HCT116 (cell line): ENCODE results near the gene MYADM. TPM values are rescaled to one million over a fixed set of nuclear protein-coding genes. Genes with fewer than 3 reads are reported as not detected.

Source experiments
- ATAC-seq: fragments of 200-7000 bp; cut with Tn5 transposase; 2 replicates; pipeline ENCODE4 v1.9.1; 2020; ENCODE audit warnings: mild to moderate bottlenecking, moderate library complexity
- BruUV-seq: library from RNA; stranded (reverse); fragments of 400-500 nt; replicated peaks from 2 replicates; lab custom pipeline; 2021; lab: Mats Ljungman, UMichigan
- CTCF ChIA-PET: fragments of 300-600 bp; sonication (Branson Sonifier 250); formaldehyde crosslinking; loops from one replicate; lab custom pipeline; 2021; ENCODE audit warnings: antibody characterized with exemption; lab: Charles Lee
- POLR2A ChIA-PET: fragments of 300-600, 350-600 bp; sonication (Branson Sonifier 250); formaldehyde crosslinking; loops from one replicate; lab custom pipeline; 2021; ENCODE audit warnings: antibody characterized with exemption; lab: Charles Lee
- RAD21 ChIA-PET, 2 experiments: fragments of 300-600 bp; sonication (Branson Sonifier 250); formaldehyde crosslinking; loops; one replicate each; lab custom pipeline; 2023; ENCODE audit warnings: low total read pairs in 2 of 2; ENCODE audit not compliant: uncharacterized antibody in 2 of 2, unreplicated experiment in 2 of 2, low non-redundant PET in 1 of 2; lab: Charles Lee
- DNase-seq: peaks from one replicate; pipeline ENCODE4 v3.0.0-alpha.2; 2010; ENCODE audit warnings: low read depth, low spot score
- H2AFZ ChIP-seq: fragments of 200-600 bp; shearing (Covaris generic), sonication (generic); 2 replicates; pipeline ENCODE4 v1.6.1; 2017; ENCODE audit warnings: low read depth, mixed run types, mixed read lengths, antibody characterized with exemption, low read length; ENCODE audit not compliant: poor library complexity, severe bottlenecking
- H3K27ac ChIP-seq: 2 replicates; pipeline ENCODE4 v1.5.1; 2012; ENCODE audit warnings: low read depth, low read length
- H3K27me3 ChIP-seq: fragments of 200-600 bp; sonication (generic); 2 replicates; pipeline ENCODE4 v1.6.1; 2016; ENCODE audit warnings: mixed run types, low read length, mixed read lengths; ENCODE audit not compliant: insufficient read depth
- H3K36me3 ChIP-seq, 2 experiments: fragments of 200-500 bp in 1 of 2; fragments of 200-600 bp in 1 of 2; sonication (Bioruptor generic) in 1 of 2; sonication (generic) in 1 of 2; 2 replicates each; pipeline versions ENCODE4 v1.5.1 to v1.6.1; 2014 to 2016; ENCODE audit warnings: low read length in 2 of 2, inconsistent platforms in 1 of 2, mixed read lengths in 1 of 2, mixed run types in 1 of 2; ENCODE audit not compliant: insufficient read depth in 2 of 2, control insufficient read depth in 1 of 2
- H3K4me1 ChIP-seq, 2 experiments: fragments of 200-600 bp in 1 of 2; sonication (generic) in 1 of 2; 2 replicates each; pipeline versions ENCODE4 v1.5.1 to v1.6.1; 2012 to 2017; ENCODE audit warnings: low read length in 2 of 2, inconsistent platforms in 1 of 2, mild to moderate bottlenecking in 1 of 2, mixed read lengths in 1 of 2, mixed run types in 1 of 2, moderate library complexity in 1 of 2; ENCODE audit not compliant: insufficient read depth in 2 of 2, control insufficient read depth in 1 of 2
- H3K4me2 ChIP-seq: fragments of 200-600 bp; sonication (generic); 2 replicates; pipeline ENCODE4 v1.6.1; 2017; ENCODE audit warnings: mixed run types, low read length, mixed read lengths
- H3K4me3 ChIP-seq, 2 experiments: fragments of 200-600 bp in 1 of 2; sonication (generic) in 1 of 2; replicated peaks in 1 of 2; 2 replicates each; pipeline ENCODE4 v1.5.1; 2011 to 2016; ENCODE audit warnings: low read length in 2 of 2, control low read depth in 1 of 2, low read depth in 1 of 2, mild to moderate bottlenecking in 1 of 2, mixed read lengths in 1 of 2, mixed run types in 1 of 2
- H3K79me2 ChIP-seq: fragments of 200-600 bp; sonication (generic); 2 replicates; pipeline ENCODE4 v1.6.1; 2017; ENCODE audit warnings: mild to moderate bottlenecking, mixed run types, low read length, moderate library complexity, mixed read lengths; ENCODE audit not compliant: insufficient read depth
- H3K9ac ChIP-seq: fragments of 200-600 bp; sonication (generic); 2 replicates; pipeline ENCODE4 v1.6.1; 2016; ENCODE audit warnings: low read length, mixed read lengths
- H3K9me2 ChIP-seq: fragments of 200-600 bp; sonication (generic), shearing (Covaris generic); 2 replicates; pipeline ENCODE4 v1.6.1; 2017; ENCODE audit warnings: mixed run types, mild to moderate bottlenecking, moderate library complexity; ENCODE audit not compliant: insufficient read depth
- H3K9me3 ChIP-seq, 2 experiments: fragments of 200-500 bp in 1 of 2; fragments of 200-600 bp in 1 of 2; sonication (Bioruptor generic) in 1 of 2; sonication (generic) in 1 of 2; 2 replicates each; pipeline ENCODE4 v1.6.1; 2014 to 2017; ENCODE audit warnings: low read length in 2 of 2, mixed read lengths in 2 of 2, inconsistent platforms in 1 of 2, low read depth in 1 of 2, mild to moderate bottlenecking in 1 of 2, mixed run types in 1 of 2, moderate library complexity in 1 of 2; ENCODE audit not compliant: control insufficient read depth in 1 of 2, insufficient read depth in 1 of 2
- H4K20me1 ChIP-seq: fragments of 200-600 bp; sonication (generic), shearing (Covaris generic); 2 replicates; pipeline ENCODE4 v1.6.1; 2017; ENCODE audit warnings: mixed run types, mild to moderate bottlenecking, moderate library complexity; ENCODE audit not compliant: insufficient read depth
- ATF3 ChIP-seq: IDR thresholded peaks from 2 replicates; pipeline ENCODE4 v1.6.1; 2012
- CBX3 ChIP-seq: IDR thresholded peaks from 2 replicates; pipeline ENCODE4 v1.6.1; 2012; ENCODE audit warnings: low read depth
- CEBPB ChIP-seq: IDR thresholded peaks from 2 replicates; pipeline ENCODE4 v1.6.1; 2012; ENCODE audit warnings: low read depth
- CTCF ChIP-seq, 3 experiments: fragments of 200-600 bp in 1 of 3; sonication (generic) in 1 of 3; IDR thresholded peaks in 2 of 3; conservative IDR thresholded peaks in 1 of 3; 2 replicates each; pipeline ENCODE4 v1.5.1; 2012 to 2017; ENCODE audit warnings: low read depth in 2 of 3, low read length in 2 of 3, antibody characterized with exemption in 1 of 3, borderline replicate concordance in 1 of 3, control low read depth in 1 of 3, mild to moderate bottlenecking in 1 of 3, mixed read lengths in 1 of 3, mixed run types in 1 of 3, moderate library complexity in 1 of 3; ENCODE audit not compliant: insufficient read depth in 1 of 3
- EGR1 ChIP-seq: IDR thresholded peaks from 2 replicates; pipeline ENCODE4 v1.6.1; 2012; ENCODE audit warnings: low read depth
- ELF1 ChIP-seq: IDR thresholded peaks from 2 replicates; pipeline ENCODE4 v1.6.1; 2012; ENCODE audit warnings: low read depth, borderline replicate concordance
- EZH2 ChIP-seq: fragments of 200-600 bp; sonication (generic); IDR thresholded peaks from 2 replicates; pipeline ENCODE4 v1.6.1; 2017; ENCODE audit warnings: antibody characterized with exemption, mixed run types
- FOSL1 ChIP-seq: IDR thresholded peaks from 2 replicates; pipeline ENCODE4 v1.6.1; 2012; ENCODE audit warnings: low read depth
- JUND ChIP-seq: IDR thresholded peaks from 2 replicates; pipeline ENCODE4 v1.6.1; 2012
- MAX ChIP-seq: IDR thresholded peaks from 2 replicates; pipeline ENCODE4 v1.6.1; 2012
- POLR2A ChIP-seq: IDR thresholded peaks from 2 replicates; pipeline ENCODE4 v1.7.0; 2011; ENCODE audit warnings: borderline replicate concordance; ENCODE audit not compliant: insufficient read depth, insufficient read length; ENCODE audit errors: extremely low read depth
- POLR2AphosphoS5 ChIP-seq: IDR thresholded peaks from 2 replicates; pipeline ENCODE4 v1.6.1; 2011; ENCODE audit warnings: mild to moderate bottlenecking, low read depth, low read length, moderate library complexity
- REST ChIP-seq: IDR thresholded peaks from 2 replicates; pipeline ENCODE4 v1.6.1; 2012; ENCODE audit warnings: low read depth
- SP1 ChIP-seq: IDR thresholded peaks from 2 replicates; pipeline ENCODE4 v1.6.1; 2012; ENCODE audit warnings: low read depth
- SRF ChIP-seq: IDR thresholded peaks from 2 replicates; pipeline ENCODE4 v1.6.1; 2012; ENCODE audit warnings: low read depth
- TCF7L2 ChIP-seq: IDR thresholded peaks from 2 replicates; pipeline ENCODE4 v1.7.0; 2011; ENCODE audit warnings: borderline replicate concordance, inconsistent platforms; ENCODE audit not compliant: insufficient read depth, insufficient read length; ENCODE audit errors: extremely low read depth
- ZBTB33 ChIP-seq: IDR thresholded peaks from 2 replicates; pipeline ENCODE4 v1.6.1; 2011; ENCODE audit warnings: mild to moderate bottlenecking, low read length, moderate library complexity; ENCODE audit not compliant: insufficient replicate concordance; ENCODE audit errors: extremely low read depth
- ZFX ChIP-seq: fragments of 450-650 bp; IDR thresholded peaks from 2 replicates; pipeline ENCODE4 v1.6.1; 2017
- ZNF274 ChIP-seq: fragments of 200-500 bp; sonication (Bioruptor generic); IDR thresholded peaks from 2 replicates; pipeline ENCODE4 v1.6.1; 2014; ENCODE audit warnings: mild to moderate bottlenecking, low read depth, low read length, inconsistent platforms
- intact Hi-C: fragments of 100-400 bp; cut with micrococcal nuclease; formaldehyde crosslinking; loops from 2 replicates; pipeline ENCODE4 v1.10.0; 2022
- total RNA-seq: library from RNA; stranded (reverse); gene quantifications from one replicate; pipeline ENCODE4 v1.2.1, GENCODE V29; 2021; ENCODE audit not compliant: unreplicated experiment

MYADM gene
- total RNA-seq, 1 experiment from 2014 or later, result 79.6 TPM

GRCh38 chr19:53915000-53915399 lies 47.3 kb downstream of the MYADM start:
- no peaks in the 10 kb centered on the region for H3K9me3 ChIP-seq
- H3K4me3 ChIP-seq, result no peak overlapping the region
- no peak overlapping the region for H3K4me2 ChIP-seq
- no peaks in the 10 kb centered on the region for H3K27me3 ChIP-seq
- no peak overlapping the region for H3K9ac ChIP-seq
- no peaks in the 10 kb centered on the region for H3K79me2 ChIP-seq
- peak; percentile 74 for ATAC-seq
- TF ChIP-seq SP1 (no peak), ATF3 (no peak), EZH2 (no peak), ZFX (no peak), POLR2A (no peak), CTCF (IDR thresholded peaks at IDR 0.05 in 2 of 3, conservative IDR thresholded peaks at IDR 0.05 in 1 of 3; ENCODE audit: borderline replicate concordance in 1 of 3, insufficient read depth in 1 of 3, low read depth in 2 of 3, low read length in 2 of 3) (no peak), JUND (no peak), CBX3 (no peak), REST (no peak), POLR2AphosphoS5 (no peak), ZBTB33 (no peak), ZNF274 (no peak), MAX (no peak), ELF1 (no peak), EGR1 (no peak), FOSL1 (no peak), TCF7L2 (no peak), SRF (no peak), CEBPB (no peak)
- ChIA-PET POLR2A (no interaction called here), RAD21 (no interaction called here), CTCF (no interaction called here)
- H3K9me2 ChIP-seq, result no peaks in the 10 kb centered on the region
- intact Hi-C loops, result no loop called here
- no peak overlapping the region for H3K27ac ChIP-seq
- H4K20me1 ChIP-seq, result no peaks in the 10 kb centered on the region
- H3K36me3 ChIP-seq, result no peaks in the 10 kb centered on the region
- BruUV-seq, result no TSS peak
- H2AFZ ChIP-seq, result no peak overlapping the region
- DNase-seq, result no peak
- no peaks in the 10 kb centered on the region for H3K4me1 ChIP-seq
